Endothelial cell of umbilical vein (primary cell): Measurements from ENCODE around the gene ARSJ.

ENCODE experiments used
- EZH2 ChIP-seq: IDR thresholded peaks from 2 replicates; pipeline ENCODE4 v1.6.1; 2012; ENCODE audit warnings: borderline replicate concordance, low read depth, mild to moderate bottlenecking, moderate library complexity, low read length, inconsistent platforms; ENCODE audit not compliant: severe bottlenecking
- GATA2 ChIP-seq: IDR thresholded peaks from 2 replicates; pipeline ENCODE4 v1.7.0; 2011; ENCODE audit warnings: low read depth, mild to moderate bottlenecking, moderate library complexity, mixed read lengths, low read length; ENCODE audit not compliant: insufficient read length, insufficient read depth
- JUN ChIP-seq: IDR thresholded peaks from 2 replicates; pipeline ENCODE4 v1.6.1; 2011; ENCODE audit warnings: borderline replicate concordance, low read depth; ENCODE audit not compliant: insufficient read length, insufficient read depth
- MYC ChIP-seq: IDR thresholded peaks from one replicate; pipeline ENCODE4 v1.6.1; 2011; ENCODE audit warnings: mild to moderate bottlenecking, low read depth, low read length
- POLR2A ChIP-seq: IDR thresholded peaks from 2 replicates; pipeline ENCODE4 v1.6.1; 2012; ENCODE audit warnings: low read depth, mild to moderate bottlenecking, control low read depth, low read length
- POLR2AphosphoS5 ChIP-seq: IDR thresholded peaks from 2 replicates; pipeline ENCODE4 v1.6.1; 2012; ENCODE audit warnings: low read depth, mild to moderate bottlenecking, control low read depth, low read length, moderate library complexity; ENCODE audit not compliant: insufficient read depth
- TF ChIP-seq, protein P1 (sequence below), 2 donors: IDR thresholded peaks; 1 replicate in 1 of 2; 2 replicates in 1 of 2; pipeline ENCODE4 v1.5.1; 2011; ENCODE audit warnings: low read length in 2 of 2, mild to moderate bottlenecking in 2 of 2, moderate library complexity in 2 of 2, control low read depth in 1 of 2, inconsistent platforms in 1 of 2, low read depth in 1 of 2; ENCODE audit not compliant: insufficient read depth in 1 of 2; ENCODE audit errors: extremely low read depth in 1 of 2
- TF ChIP-seq, protein P2 (sequence below): IDR thresholded peaks from 2 replicates; pipeline ENCODE4 v1.6.1; 2011; ENCODE audit not compliant: insufficient read depth, insufficient read length

DNA sequence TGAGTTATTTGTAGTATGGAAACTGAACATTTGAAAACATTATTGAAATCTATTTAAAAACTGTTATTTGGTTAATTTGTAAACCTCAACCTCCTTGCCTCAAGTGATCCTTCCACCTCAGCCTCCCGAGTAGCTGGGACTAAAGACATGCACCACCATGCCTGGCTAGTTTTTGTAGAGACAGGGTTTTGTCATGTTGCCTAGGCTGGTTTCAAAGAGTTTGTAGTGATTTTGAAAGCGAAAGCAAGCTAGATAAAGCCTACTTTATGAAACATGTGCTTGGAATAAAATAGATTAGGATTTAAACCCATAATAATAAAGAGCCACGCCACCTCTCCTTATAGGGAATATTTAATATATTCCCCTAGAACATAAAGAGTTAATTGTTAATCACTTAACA, 23.5 kb downstream of the ARSJ start:
- TF ChIP-seq, protein P1, sequence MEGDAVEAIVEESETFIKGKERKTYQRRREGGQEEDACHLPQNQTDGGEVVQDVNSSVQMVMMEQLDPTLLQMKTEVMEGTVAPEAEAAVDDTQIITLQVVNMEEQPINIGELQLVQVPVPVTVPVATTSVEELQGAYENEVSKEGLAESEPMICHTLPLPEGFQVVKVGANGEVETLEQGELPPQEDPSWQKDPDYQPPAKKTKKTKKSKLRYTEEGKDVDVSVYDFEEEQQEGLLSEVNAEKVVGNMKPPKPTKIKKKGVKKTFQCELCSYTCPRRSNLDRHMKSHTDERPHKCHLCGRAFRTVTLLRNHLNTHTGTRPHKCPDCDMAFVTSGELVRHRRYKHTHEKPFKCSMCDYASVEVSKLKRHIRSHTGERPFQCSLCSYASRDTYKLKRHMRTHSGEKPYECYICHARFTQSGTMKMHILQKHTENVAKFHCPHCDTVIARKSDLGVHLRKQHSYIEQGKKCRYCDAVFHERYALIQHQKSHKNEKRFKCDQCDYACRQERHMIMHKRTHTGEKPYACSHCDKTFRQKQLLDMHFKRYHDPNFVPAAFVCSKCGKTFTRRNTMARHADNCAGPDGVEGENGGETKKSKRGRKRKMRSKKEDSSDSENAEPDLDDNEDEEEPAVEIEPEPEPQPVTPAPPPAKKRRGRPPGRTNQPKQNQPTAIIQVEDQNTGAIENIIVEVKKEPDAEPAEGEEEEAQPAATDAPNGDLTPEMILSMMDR (IDR thresholded peaks at IDR 0.05; ENCODE audit: extremely low read depth in 1 of 2, insufficient read depth in 1 of 2, low read depth in 1 of 2, low read length in 2 of 2) = no peak
- TF ChIP-seq POLR2A (no peak), EZH2 (no peak), POLR2AphosphoS5 (no peak), MYC (no peak), GATA2 (no peak), JUN (no peak)
- TF ChIP-seq, protein P2, sequence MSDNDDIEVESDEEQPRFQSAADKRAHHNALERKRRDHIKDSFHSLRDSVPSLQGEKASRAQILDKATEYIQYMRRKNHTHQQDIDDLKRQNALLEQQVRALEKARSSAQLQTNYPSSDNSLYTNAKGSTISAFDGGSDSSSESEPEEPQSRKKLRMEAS = no peak
